Measurements from ENCODE around the gene COMT.
A peak's percentile ranks its signal among the peaks of the same experiment; 100 is the strongest.

Gene COMT

DNA sequence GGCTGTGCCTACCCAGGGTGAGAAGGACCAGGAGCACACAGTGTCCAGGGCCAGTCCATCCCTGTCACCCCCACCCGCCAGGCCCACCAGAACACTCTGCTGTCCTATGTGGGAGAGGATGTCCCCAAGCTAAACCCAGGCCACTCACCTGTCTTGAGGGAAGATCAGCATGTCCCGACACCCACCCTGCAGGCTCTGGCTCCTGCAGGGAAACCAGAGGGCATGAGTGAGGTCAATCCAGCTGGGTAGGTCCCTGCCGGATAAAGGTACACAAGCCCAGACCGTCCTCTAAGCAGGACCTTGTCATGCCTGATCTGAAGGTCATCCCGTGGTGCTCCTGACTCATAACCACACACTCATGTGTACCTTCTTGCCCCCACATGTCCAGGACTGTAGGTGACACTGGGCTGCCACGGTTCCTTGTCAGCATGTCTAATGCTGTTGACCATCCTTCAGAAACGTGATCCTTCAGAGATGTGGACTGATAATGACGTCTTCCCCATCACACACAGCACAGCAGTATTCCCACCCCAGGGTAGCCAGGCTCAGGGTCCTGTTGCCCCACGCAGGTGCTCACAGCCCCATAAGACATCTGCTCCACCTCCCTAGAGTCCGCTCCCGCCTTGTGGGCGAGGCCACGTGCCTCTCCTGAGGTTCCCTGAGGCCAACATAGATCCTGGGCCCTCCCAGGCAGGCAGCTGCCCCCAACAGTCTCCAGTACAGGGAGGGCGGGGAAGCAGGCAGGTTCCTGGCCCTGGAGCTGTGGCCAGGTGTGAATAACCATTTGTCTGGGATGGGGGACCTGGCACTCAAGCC lies 68.9 kb downstream of the COMT start:
- CTCF ChIA-PET, result interaction anchor here (0.7 to 6.9 kb wide), 3 partner anchors 9 to 72 kb away, joined by 3 to 150 read pairs (median 3); no protein-coding TSS in a partner anchor

DNA sequence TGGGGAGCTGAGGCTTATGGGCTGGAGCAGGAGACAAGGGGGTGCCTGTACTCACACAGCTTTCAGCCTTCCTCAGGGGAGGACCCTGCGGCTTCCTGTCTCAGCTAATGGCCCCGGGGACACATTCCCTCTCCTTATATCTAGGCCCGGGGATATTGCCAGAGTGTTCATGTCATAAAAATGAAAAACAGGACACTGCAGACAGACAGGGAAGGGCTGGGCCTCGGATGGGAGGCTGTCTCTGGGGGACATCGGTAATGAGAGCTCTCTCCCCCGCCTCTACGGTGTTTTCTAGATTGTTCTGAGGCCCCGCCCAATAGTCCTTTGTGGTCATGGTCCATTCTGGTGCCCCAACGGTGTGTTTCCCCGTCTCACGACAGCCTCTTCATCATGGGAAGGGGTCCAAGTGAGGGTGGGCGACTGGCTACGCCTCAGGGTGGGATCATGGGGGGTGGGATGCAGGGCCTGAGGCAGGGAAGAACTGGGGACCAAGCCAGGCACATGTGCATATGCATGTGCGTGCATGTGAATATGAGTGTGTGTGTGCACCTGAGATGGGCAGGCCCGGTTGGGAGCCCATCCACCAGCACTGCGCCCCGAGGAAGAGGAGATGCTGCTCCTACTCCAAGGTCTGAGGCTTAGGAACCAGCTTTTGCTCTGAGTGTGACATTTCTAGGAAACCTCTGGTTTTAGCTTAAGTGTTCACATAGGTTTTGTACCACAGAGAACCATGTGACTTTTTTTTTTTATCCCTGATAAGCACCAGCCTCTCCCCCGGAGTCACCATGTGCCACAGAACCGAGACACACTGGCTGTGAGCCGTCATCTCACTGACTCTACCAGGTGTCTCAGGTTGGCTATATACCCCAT lies 69.8 kb downstream of the COMT start:
- POLR2A ChIA-PET, result interaction anchor here (0.7 to 3.9 kb wide), 2 partner anchors 20 to 40 kb away, joined by 5 to 26 read pairs; no protein-coding TSS in a partner anchor
- no peak overlapping the region for H3K27ac ChIP-seq (ENCODE audit: extremely low read depth, low read depth, low read length)
- TF ChIP-seq ZNF747 (tag by site-specific recombination; IDR thresholded peaks at IDR 0.05), result no peak
- no peak for TF ChIP-seq ZBTB21 (tag by site-specific recombination; IDR thresholded peaks at IDR 0.05)
- no peak for TF ChIP-seq OSR2 (tag by site-specific recombination; IDR thresholded peaks at IDR 0.05)
- TF ChIP-seq ZNF658 (tag by site-specific recombination; IDR thresholded peaks at IDR 0.05), result no peak
- TF ChIP-seq ZNF2 (tag by site-specific recombination; IDR thresholded peaks at IDR 0.05), result no peak
- TF ChIP-seq BCL11B (tag by site-specific recombination; IDR thresholded peaks at IDR 0.05; ENCODE audit: low read depth), result no peak
- no peak for TF ChIP-seq ZNF274 (IDR thresholded peaks at IDR 0.05; ENCODE audit: low read length)
- TF ChIP-seq ZNF274 (tag by site-specific recombination; IDR thresholded peaks at IDR 0.05; ENCODE audit: borderline replicate concordance), result no peak
- no peak for TF ChIP-seq SP7 (tag by site-specific recombination; IDR thresholded peaks at IDR 0.05)
- TF ChIP-seq WT1 (tag by site-specific recombination; IDR thresholded peaks at IDR 0.05), result no peak
- H3K4me1 ChIP-seq (ENCODE audit: control insufficient read depth, insufficient read depth, low read length), result no peaks in the 10 kb centered on the region
- CTCF ChIA-PET, result interaction anchor here (1.0 to 6.9 kb wide), 4 partner anchors 8 to 43 kb away, joined by 3 to 150 read pairs (median 10); no protein-coding TSS in a partner anchor
- no peak overlapping the region for H3K4me3 ChIP-seq (ENCODE audit: low read depth, low read length)
- no peaks in the 10 kb centered on the region for H3K9me3 ChIP-seq (ENCODE audit: control insufficient read depth, insufficient read depth, low read depth, low read length)
- H3K36me3 ChIP-seq (ENCODE audit: control insufficient read depth in 2 of 2, insufficient read depth in 1 of 2, low read length in 2 of 2), result no peaks in the 10 kb centered on the region

More for the DNA sequence above, 68.9 kb downstream of the COMT start:
- POLR2A ChIA-PET, result interaction anchor here (0.7 to 3.9 kb wide), 2 partner anchors 19 to 40 kb away, joined by 5 to 26 read pairs; no protein-coding TSS in a partner anchor
- no peaks in the 10 kb centered on the region for H3K9me3 ChIP-seq (ENCODE audit: control insufficient read depth, insufficient read depth, low read depth, low read length)
- no peak overlapping the region for H3K27ac ChIP-seq (ENCODE audit: extremely low read depth, low read depth, low read length)
- H3K36me3 ChIP-seq (ENCODE audit: control insufficient read depth in 2 of 2, insufficient read depth in 1 of 2, low read length in 2 of 2), result no peaks in the 10 kb centered on the region
- H3K4me3 ChIP-seq (ENCODE audit: low read depth, low read length), result no peak overlapping the region
- H3K4me1 ChIP-seq (ENCODE audit: control insufficient read depth, insufficient read depth, low read length), result no peaks in the 10 kb centered on the region
- peak; percentile 46; the same call in 1 of the 2 replicates for TF ChIP-seq ZIC2 (tag by site-specific recombination; IDR thresholded peaks at IDR 0.05)
- TF ChIP-seq GFI1B (tag by site-specific recombination; IDR thresholded peaks at IDR 0.05), result no peak
- TF ChIP-seq ZNF2 (tag by site-specific recombination; IDR thresholded peaks at IDR 0.05), result no peak
- TF ChIP-seq SALL2 (tag by site-specific recombination; IDR thresholded peaks at IDR 0.05; ENCODE audit: borderline replicate concordance), result no peak
- TF ChIP-seq ZNF629 (tag by site-specific recombination; IDR thresholded peaks at IDR 0.05), result no peak
- no peak for TF ChIP-seq KLF8 (tag by site-specific recombination; IDR thresholded peaks at IDR 0.05)
- no peak for TF ChIP-seq YY2 (tag by site-specific recombination; IDR thresholded peaks at IDR 0.05)
- no peak for TF ChIP-seq ZNF140 (tag by site-specific recombination; IDR thresholded peaks at IDR 0.05)
- TF ChIP-seq ZNF76 (tag by site-specific recombination; IDR thresholded peaks at IDR 0.05; ENCODE audit: borderline replicate concordance, low read depth), result no peak
- TF ChIP-seq, protein P1, sequence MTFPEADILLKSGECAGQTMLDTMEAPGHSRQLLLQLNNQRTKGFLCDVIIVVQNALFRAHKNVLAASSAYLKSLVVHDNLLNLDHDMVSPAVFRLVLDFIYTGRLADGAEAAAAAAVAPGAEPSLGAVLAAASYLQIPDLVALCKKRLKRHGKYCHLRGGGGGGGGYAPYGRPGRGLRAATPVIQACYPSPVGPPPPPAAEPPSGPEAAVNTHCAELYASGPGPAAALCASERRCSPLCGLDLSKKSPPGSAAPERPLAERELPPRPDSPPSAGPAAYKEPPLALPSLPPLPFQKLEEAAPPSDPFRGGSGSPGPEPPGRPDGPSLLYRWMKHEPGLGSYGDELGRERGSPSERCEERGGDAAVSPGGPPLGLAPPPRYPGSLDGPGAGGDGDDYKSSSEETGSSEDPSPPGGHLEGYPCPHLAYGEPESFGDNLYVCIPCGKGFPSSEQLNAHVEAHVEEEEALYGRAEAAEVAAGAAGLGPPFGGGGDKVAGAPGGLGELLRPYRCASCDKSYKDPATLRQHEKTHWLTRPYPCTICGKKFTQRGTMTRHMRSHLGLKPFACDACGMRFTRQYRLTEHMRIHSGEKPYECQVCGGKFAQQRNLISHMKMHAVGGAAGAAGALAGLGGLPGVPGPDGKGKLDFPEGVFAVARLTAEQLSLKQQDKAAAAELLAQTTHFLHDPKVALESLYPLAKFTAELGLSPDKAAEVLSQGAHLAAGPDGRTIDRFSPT (tag by site-specific recombination; IDR thresholded peaks at IDR 0.05), result no peak
- 0 out of 2 replicates have a peak, but pooled peaks have one; percentile 28 for TF ChIP-seq EGR2 (tag by site-specific recombination; IDR thresholded peaks at IDR 0.05; ENCODE audit: low read depth)
- TF ChIP-seq GLIS1 (tag by site-specific recombination; IDR thresholded peaks at IDR 0.05), result peak; percentile 83
- no peak for TF ChIP-seq GLIS2 (tag by site-specific recombination; IDR thresholded peaks at IDR 0.05)
